ENCODE results near the gene TAF8. TPM values are rescaled to one million over a fixed set of nuclear protein-coding genes. Genes with fewer than 3 reads are reported as not detected.
"Not testable (repeated sequence)": the region's sequence is repeated elsewhere in the genome, so short reads cannot be mapped to it uniquely, and the experiment has no call there.

TAF8 gene, protein sequence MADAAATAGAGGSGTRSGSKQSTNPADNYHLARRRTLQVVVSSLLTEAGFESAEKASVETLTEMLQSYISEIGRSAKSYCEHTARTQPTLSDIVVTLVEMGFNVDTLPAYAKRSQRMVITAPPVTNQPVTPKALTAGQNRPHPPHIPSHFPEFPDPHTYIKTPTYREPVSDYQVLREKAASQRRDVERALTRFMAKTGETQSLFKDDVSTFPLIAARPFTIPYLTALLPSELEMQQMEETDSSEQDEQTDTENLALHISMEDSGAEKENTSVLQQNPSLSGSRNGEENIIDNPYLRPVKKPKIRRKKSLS
- 10 to 100 TPM; 28.7 to 35.3 TPM for total RNA-seq
- total RNA-seq, result 51.0 to 65.9 reads per million in 2 donors

DNA sequence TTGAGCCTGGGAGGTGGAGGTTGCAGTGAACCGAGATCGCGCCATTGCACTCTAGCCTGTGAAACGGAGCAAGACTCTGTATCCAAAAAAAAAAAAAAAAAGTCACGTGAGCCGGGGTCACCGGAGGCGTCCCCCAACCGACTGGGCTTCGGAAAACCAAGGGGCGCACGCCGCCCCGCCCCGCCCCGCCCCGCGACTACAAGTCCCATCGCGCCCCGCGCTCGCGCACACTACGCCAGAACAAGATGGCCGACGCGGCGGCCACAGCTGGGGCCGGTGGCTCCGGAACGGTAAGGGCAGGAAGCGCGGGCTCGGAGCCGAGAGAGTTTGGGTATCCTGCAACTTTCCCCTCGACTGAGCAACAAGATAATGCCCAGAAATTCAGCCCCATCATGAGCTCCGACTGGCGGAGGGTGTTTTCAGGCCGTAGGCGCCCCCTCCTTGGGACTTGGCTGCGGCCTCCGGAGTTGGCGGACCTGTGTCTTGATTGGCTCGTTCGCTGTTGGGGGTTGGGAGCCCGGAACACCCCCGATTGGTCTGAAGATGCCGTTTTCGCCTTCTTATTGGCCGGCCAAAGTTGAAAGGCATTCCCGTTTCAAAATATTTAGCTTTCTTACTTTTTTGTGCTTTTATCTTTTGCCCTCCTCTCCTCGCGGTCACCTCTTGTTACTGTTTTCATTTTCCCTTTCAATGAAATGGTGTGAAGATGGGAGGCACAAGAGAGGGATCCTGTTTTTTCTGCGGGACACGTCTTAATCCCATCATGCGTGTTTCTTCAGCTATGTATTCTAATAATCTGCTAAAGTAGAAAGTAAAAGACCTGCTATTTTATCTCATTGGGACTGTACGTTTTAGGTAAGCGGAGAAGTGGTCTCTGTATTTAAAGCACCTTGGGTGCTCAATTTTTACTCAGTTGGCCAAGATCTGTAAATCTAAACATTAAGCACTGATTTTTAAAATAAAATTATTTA is at the start of gene TAF8:
TAF8 (plus strand) TSS at position 228 of the 971 bp plus-strand sequence; CDS start at position 246, 18 bp downstream.
- peak within 1 kb of the TSS; percentile 95 for H3K27ac Mint-ChIP-seq
- ATAC-seq, result peak; percentile 75

DNA sequence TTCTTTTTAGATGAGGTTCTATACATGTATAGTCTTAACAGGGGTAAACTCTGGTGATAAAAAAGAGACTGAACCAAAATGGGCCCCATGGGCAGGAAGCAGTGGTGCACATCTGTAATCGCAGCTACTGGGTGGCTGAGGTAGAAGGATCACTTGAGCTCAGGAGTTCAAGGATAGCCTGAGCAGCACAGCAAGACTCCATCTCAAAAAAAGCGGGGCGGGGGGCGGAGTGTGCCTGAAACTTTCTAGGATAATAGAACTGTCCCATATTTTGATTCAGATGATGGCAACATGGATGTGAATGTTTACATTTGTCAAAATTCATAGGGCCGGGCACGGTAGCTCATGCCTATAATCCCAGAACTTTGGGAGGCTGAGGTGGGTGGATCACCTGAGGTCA is 48.8 kb upstream of the TAF8 start:
- peaks cover 8% of the 10 kb centered on the region for H3K36me3 Mint-ChIP-seq (ENCODE audit: low read depth)

More for the DNA sequence above, at the start of gene TAF8:
- H3K36me3 Mint-ChIP-seq (ENCODE audit: low read depth), result no peaks in the 10 kb centered on the region
- peak within 1 kb of the TSS; percentile 96 for H3K4me3 Mint-ChIP-seq
- no peaks in the 10 kb centered on the region for H3K9me3 ChIP-seq (ENCODE audit: control insufficient read depth, low read length, poor library complexity, severe bottlenecking)
- no peaks in the 10 kb centered on the region for H3K27me3 Mint-ChIP-seq
- peak; percentile 73 to 83 (median 82) for DNase-seq
- peaks cover 48% of the 10 kb centered on the region for H3K4me1 Mint-ChIP-seq

DNA sequence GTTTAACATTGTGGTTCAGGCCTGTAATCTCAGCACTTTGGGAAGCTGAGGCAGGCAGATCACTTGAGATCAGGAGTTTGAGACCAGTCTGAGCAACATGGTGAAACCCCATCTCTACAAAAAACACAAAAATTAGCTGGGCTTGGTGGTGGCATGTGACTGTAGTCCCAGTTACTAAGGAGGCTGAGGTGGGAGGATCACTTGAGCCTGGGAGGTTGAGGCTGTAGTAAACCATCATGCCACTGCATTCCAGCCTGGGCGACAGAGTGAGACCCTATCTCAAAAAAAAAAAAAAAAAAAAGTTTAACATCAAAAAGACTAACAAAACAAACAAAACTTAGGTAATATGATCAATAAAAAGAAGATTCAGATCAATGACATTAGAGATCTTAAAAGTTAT is 46.7 kb upstream of the TAF8 start:
- H3K36me3 Mint-ChIP-seq (ENCODE audit: low read depth); H3K27me3 Mint-ChIP-seq; H3K4me3 Mint-ChIP-seq; H3K9me3 ChIP-seq (ENCODE audit: control insufficient read depth, low read length, poor library complexity, severe bottlenecking); DNase-seq; ATAC-seq: not testable (repeated sequence)
- peaks cover 24% of the 10 kb centered on the region for H3K4me1 Mint-ChIP-seq
- peak overlapping the region; percentile 4 for H3K27ac Mint-ChIP-seq

More for the DNA sequence above, 48.8 kb upstream of the TAF8 start:
- Mint-ChIP-seq H3K4me3 (no peak overlapping the region), H3K27me3 (no peaks in the 10 kb centered on the region), H3K4me1 (peaks cover 17% of the 10 kb centered on the region), H3K27ac (peak overlapping the region; percentile 72)
- ATAC-seq (no peak), DNase-seq (no peak)
- H3K9me3 ChIP-seq (ENCODE audit: control insufficient read depth, low read length, poor library complexity, severe bottlenecking), result no peaks in the 10 kb centered on the region

DNA sequence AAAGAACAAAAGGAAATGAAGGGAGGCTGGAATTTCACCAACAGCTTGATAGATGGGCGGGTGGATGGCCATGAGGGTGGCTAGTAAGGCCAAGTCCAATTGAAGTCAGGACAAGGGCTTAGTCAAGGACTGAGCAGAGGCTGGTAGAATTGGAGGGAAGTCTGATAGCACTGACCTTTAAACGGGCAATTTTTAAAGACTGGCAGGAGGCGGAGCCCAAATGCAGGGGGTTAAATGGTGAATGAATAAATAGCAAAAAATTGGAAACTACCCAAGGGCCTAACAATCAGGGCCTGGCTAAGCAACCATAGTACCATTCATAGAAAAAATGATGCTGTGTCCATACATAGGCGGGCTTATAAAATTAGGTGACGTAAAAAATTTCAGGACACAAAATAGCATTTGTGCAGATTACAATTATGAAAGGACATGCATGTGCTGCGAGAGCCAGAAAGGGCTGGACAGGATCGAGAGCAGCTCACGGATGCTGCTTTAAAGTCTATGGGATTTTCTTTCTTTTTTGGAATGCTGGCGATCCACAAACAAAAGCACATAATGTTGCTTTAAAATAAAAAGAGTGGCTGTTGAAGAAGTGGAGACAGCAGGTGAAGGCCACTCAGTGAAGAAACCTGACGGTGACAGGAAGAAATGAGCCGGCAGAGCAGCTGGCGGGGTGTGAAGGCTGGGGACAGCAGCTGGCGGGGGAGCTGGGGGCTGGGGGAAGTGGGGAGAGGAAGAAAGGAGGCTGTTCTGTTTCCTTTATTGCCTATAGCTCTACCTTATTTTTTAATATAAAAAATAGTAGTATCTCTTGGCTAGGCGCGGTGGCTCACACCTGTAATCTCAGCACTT is 42.8 kb upstream of the TAF8 start:
- Mint-ChIP-seq H3K36me3 (ENCODE audit: low read depth) (no peaks in the 10 kb centered on the region), H3K27me3 (no peaks in the 10 kb centered on the region), H3K4me3 (peak overlapping the region; percentile 78), H3K4me1 (peaks cover 45% of the 10 kb centered on the region), H3K27ac (peak overlapping the region; percentile 87)
- DNase-seq (no peak), ATAC-seq (peak; percentile 62)
- H3K9me3 ChIP-seq (ENCODE audit: control insufficient read depth, low read length, poor library complexity, severe bottlenecking), result no peaks in the 10 kb centered on the region

DNA sequence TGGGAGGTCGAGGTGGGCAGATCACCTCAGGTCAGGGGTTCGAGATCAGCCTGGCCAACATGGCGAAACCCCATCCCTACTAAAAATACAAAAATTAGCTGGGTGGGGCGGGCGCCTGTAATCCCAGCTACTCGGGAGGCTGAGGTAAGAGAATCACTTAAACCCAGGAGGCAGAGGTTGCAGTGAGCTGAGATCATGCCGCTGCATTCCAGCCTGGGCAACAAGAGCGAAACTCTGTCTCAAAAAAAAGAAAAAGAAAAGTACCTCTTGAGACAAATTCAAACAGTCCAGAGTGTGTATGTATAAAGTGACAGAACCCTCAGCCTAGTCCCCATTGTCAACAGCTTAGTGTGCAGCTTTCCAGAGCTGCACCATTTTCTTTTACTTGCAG is 42.2 kb upstream of the TAF8 start:
- H3K9me3 ChIP-seq (ENCODE audit: control insufficient read depth, low read length, poor library complexity, severe bottlenecking); H3K27me3 Mint-ChIP-seq; H3K36me3 Mint-ChIP-seq (ENCODE audit: low read depth); ATAC-seq; DNase-seq: not testable (repeated sequence)
- peak overlapping the region; percentile 78 for H3K4me3 Mint-ChIP-seq
- peak overlapping the region; percentile 87 for H3K27ac Mint-ChIP-seq
- H3K4me1 Mint-ChIP-seq, result peaks cover 51% of the 10 kb centered on the region

DNA sequence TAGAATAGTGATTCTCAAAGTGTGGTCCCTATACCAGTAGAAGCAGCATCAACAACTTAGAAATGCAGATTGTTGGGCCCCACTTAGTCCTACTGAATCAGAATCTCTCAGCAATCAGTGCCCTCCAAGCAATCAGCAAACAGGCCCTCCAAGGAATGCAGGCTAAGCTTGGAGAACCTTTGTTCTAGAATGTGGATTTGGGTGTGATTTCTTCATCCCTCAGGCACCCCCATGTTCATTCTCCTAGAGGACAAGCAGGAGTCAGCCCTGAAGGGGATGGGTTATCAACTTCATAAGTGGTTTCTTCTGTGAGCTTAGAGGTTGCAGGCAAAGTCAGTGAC is 40.5 kb upstream of the TAF8 start:
- Mint-ChIP-seq H3K36me3 (ENCODE audit: low read depth) (no peaks in the 10 kb centered on the region), H3K27me3 (no peaks in the 10 kb centered on the region), H3K4me3 (peak overlapping the region; percentile 7), H3K27ac (peak overlapping the region; percentile 87), H3K4me1 (peaks cover 59% of the 10 kb centered on the region)
- H3K9me3 ChIP-seq (ENCODE audit: control insufficient read depth, low read length, poor library complexity, severe bottlenecking), result no peaks in the 10 kb centered on the region
- DNase-seq (no peak), ATAC-seq (no peak)

DNA sequence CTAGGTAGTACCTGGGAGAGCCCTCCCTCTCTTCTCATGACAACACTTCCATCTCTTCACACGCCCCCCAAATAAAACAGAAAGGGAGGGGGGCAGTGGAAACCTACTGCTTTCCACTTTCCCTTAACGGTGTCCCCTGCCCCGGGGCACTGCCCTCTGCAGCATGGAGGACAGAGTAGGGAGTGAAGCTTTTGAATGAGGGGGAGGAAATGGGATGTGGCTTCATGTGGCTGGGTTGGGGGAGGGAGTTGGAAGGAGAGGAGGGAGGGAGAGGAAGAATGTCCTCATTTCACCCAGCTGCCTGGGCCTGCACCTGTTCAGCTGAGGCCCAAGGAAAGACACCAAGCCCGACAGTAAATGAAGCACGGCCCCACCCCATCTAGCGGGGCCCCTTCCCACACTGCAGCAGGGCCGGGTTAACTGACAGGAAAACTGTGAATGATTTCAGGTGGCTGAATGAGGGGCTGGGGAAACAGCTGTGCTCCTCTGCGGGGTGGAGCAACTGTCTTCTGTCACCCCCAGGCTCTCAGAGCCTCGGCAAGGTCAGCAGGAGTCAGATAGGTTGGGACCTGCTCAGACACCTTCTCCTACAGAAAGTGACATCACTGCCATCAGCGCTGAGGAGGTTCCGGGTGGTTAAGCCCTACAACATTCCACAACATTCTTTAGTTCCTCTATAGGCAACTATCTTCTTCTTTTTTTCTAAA is 40.0 kb upstream of the TAF8 start:
- Mint-ChIP-seq H3K27ac (peak overlapping the region; percentile 87), H3K27me3 (no peaks in the 10 kb centered on the region), H3K36me3 (ENCODE audit: low read depth) (no peaks in the 10 kb centered on the region), H3K4me1 (peaks cover 60% of the 10 kb centered on the region), H3K4me3 (peak overlapping the region; percentile 53)
- DNase-seq, result no peak
- ATAC-seq, result peak; percentile 62
- H3K9me3 ChIP-seq (ENCODE audit: control insufficient read depth, low read length, poor library complexity, severe bottlenecking), result no peaks in the 10 kb centered on the region

DNA sequence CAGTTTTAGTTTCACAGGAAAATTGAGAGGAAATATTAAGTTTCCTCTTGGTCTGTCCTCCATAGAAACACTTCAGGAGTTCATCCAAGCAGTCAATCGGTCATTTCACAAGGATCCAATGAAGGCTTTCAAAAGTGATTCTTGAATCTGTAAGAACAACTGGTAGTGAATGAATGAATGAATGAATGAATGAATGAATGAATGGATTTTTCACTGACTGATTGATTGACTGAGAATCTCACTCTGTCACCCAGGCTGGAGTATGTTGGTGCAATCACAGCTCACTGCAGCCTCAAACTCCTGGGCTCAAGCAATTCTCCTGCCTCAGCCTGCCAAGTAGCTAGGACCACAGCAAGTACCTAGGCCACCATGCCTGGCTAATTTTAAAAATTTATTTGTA is 39.4 kb upstream of the TAF8 start:
- Mint-ChIP-seq H3K4me1 (peaks cover 60% of the 10 kb centered on the region), H3K36me3 (ENCODE audit: low read depth) (no peaks in the 10 kb centered on the region), H3K27me3 (no peaks in the 10 kb centered on the region)

DNA sequence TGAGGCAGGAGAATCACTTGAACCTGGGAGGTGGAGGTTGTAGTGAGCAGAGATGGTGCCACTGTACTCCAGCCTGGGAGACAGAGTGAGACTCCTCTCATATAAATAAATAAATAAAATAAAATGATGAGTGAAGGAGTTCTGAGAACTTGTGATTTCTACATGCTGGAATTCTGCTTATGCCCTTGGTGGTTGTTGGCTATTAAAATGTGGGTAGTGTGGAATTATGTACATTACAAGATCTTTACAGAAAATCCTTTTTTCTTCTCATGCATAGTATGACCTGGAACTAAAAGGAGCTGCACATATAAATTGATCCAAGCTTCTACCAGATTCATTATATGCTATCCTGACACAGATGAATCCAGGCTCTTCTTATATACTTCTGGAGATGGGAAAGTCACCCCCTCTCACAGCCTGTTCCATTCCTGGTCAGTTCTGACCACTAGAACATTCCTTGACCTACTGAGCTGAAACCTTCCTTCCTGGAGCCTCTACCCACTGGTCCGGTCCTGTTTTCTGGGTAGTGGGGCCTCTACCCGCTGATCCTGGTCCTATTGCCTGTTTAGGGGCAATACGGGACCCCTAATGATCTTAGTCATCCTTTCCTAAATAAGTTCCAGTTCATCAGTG is 37.7 kb upstream of the TAF8 start:
- H3K27ac Mint-ChIP-seq, result peak overlapping the region; percentile 81

More for the DNA sequence above, 39.4 kb upstream of the TAF8 start:
- Mint-ChIP-seq H3K27ac (peak overlapping the region; percentile 87), H3K4me3 (peak overlapping the region; percentile 53)
- DNase-seq (no peak), ATAC-seq (no peak)
- H3K9me3 ChIP-seq (ENCODE audit: control insufficient read depth, low read length, poor library complexity, severe bottlenecking), result no peaks in the 10 kb centered on the region

DNA sequence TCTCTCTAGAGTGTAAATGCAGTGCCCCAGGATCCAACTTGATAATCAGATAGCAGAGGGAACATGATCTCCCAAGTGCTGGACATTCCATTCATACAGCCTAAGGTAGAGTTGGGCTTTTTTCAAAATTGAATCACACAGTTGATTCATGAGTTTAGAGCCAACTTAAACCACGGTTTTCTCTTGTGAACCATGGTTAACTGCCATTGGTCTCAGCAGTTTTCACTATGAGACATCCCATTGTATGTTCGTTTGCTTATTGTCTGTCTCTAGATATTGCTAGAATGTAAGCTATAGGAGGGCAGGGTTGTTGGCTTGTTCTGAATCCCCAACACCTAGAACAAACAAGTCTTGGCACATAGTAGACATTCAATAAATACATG is 37.2 kb upstream of the TAF8 start:
- Mint-ChIP-seq H3K4me3 (no peak overlapping the region), H3K27me3 (no peaks in the 10 kb centered on the region), H3K36me3 (ENCODE audit: low read depth) (no peaks in the 10 kb centered on the region), H3K4me1 (peaks cover 59% of the 10 kb centered on the region), H3K27ac (peak overlapping the region; percentile 81)
- DNase-seq (no peak), ATAC-seq (no peak)
- H3K9me3 ChIP-seq (ENCODE audit: control insufficient read depth, low read length, poor library complexity, severe bottlenecking), result no peaks in the 10 kb centered on the region

More for the DNA sequence above, 37.7 kb upstream of the TAF8 start:
- H3K36me3 Mint-ChIP-seq (ENCODE audit: low read depth), result no peaks in the 10 kb centered on the region
- no peak for DNase-seq
- no peak for ATAC-seq
- H3K4me1 Mint-ChIP-seq, result peaks cover 63% of the 10 kb centered on the region
- H3K9me3 ChIP-seq (ENCODE audit: control insufficient read depth, low read length, poor library complexity, severe bottlenecking), result no peaks in the 10 kb centered on the region
- no peak overlapping the region for H3K4me3 Mint-ChIP-seq
- no peaks in the 10 kb centered on the region for H3K27me3 Mint-ChIP-seq

DNA sequence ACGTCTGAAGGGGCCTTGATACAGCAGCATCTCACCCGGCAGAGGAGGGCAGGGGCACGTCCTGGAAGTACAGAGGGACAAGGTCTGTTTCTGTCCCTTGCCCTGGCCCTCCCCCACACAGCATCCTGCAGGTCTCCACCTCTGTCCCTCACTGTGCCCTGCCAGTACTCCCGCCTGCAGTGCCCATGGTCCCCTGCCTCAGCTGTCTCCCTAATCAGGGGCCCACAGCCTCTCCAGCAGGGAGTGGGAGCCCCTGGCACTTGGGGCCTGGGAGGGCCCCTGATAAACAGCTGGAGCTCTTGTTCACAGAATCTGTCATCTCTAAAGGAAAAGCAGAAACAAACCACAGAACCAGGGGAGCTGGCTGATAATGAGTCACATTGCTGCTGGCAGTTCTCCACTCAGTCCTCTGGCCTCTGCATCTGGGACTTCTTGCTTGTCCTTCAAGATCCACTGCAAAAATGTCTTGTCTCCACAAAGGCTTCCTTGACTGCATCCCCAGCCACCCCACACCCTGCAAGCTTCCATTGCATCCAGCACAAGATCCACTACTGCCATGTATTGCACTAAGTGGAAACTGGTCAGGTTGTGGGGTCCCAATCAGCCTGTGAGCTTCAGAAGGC is 33.2 kb upstream of the TAF8 start:
- DNase-seq, result no peak
- no peaks in the 10 kb centered on the region for H3K36me3 Mint-ChIP-seq (ENCODE audit: low read depth)
- ATAC-seq, result peak; percentile 28

More for the DNA sequence above, 33.2 kb upstream of the TAF8 start:
- Mint-ChIP-seq H3K4me3 (peak overlapping the region; percentile 56), H3K27me3 (no peaks in the 10 kb centered on the region), H3K27ac (peak overlapping the region; percentile 70), H3K4me1 (peaks cover 47% of the 10 kb centered on the region)
- no peaks in the 10 kb centered on the region for H3K9me3 ChIP-seq (ENCODE audit: control insufficient read depth, low read length, poor library complexity, severe bottlenecking)

All from T-helper 17 cell (primary cell).